GM23338 (cell line): ENCODE data around the gene RHCG.

Experiments
- CREB1 ChIP-seq: fragments of 250-450 bp; sonication (Bioruptor Pico); IDR thresholded peaks from 2 replicates; pipeline ENCODE4 v1.5.0; 2020; ENCODE audit warnings: low read depth, mild to moderate bottlenecking, moderate library complexity
- CTCF ChIP-seq, 2 experiments: fragments of 200-600 bp in 1 of 2; sonication (generic) in 1 of 2; conservative IDR thresholded peaks; 2 replicates each; pipeline versions ENCODE4 v1.5.1 to v1.6.1; 2016 to 2017; ENCODE audit warnings: antibody characterized with exemption in 2 of 2, low read depth in 2 of 2, mild to moderate bottlenecking in 2 of 2, moderate library complexity in 1 of 2
- EZH2phosphoT487 ChIP-seq: fragments of 200-600 bp; sonication (generic); IDR thresholded peaks from one replicate; pipeline ENCODE4 v1.8.1; 2018; ENCODE audit warnings: antibody characterized with exemption; ENCODE audit not compliant: unreplicated experiment
- ZNF114 ChIP-seq: fragments of 250-450 bp; sonication (Bioruptor Pico); IDR thresholded peaks from 2 replicates; pipeline ENCODE4 v1.5.0; 2020; ENCODE audit warnings: mild to moderate bottlenecking, moderate library complexity

- TF ChIP-seq CTCF (conservative IDR thresholded peaks at IDR 0.05; ENCODE audit: low read depth in 2 of 2) (no peak), ZNF114 (no peak), EZH2phosphoT487 (no peak), CREB1 (CRISPR knock-in tag) (no peak)
Observed at GRCh38 chr15:89533861-89534544, 37.6 kb upstream of the RHCG start.
